ENCODE data around the gene CHMP4A. TPM values are rescaled to one million over a fixed set of nuclear protein-coding genes. Genes with fewer than 3 reads are reported as not detected.
A peak's percentile ranks its signal among the peaks of the same experiment; 100 is the strongest.

CHMP4A gene
- total RNA-seq, 1 experiment from 2014 or later, result 34.6 TPM

- Histone ChIP-seq H3K79me2 (ENCODE audit: insufficient read depth, low read length) (peaks cover 20% of the 10 kb centered on the region; the same call in 1 of the 2 replicates), H3K4me3 (replicated peaks in 1 of 2; ENCODE audit: low read depth in 1 of 2, low read length in 2 of 2) (no peak overlapping the region)
Measured at GRCh38 chr14:24240110-24240918, 27.0 kb upstream of the CHMP4A start.

GRCh38 chr14:24238527-24239037, 25.3 kb upstream of the CHMP4A start:
- no peak overlapping the region for H3K9ac ChIP-seq (ENCODE audit: low read length)
- ATAC-seq, result no peak
- no peaks in the 10 kb centered on the region for H3K9me2 ChIP-seq (ENCODE audit: insufficient read depth)
- H3K4me1 ChIP-seq (ENCODE audit: control insufficient read depth in 1 of 2, insufficient read depth in 2 of 2, low read length in 2 of 2), result peaks cover 12 to 41% of the 10 kb centered on the region in 2 experiments
- no peaks in the 10 kb centered on the region for H3K27me3 ChIP-seq (ENCODE audit: insufficient read depth, low read length)
- no peaks in the 10 kb centered on the region for H4K20me1 ChIP-seq (ENCODE audit: insufficient read depth)
- H2AFZ ChIP-seq (ENCODE audit: low read depth, low read length, poor library complexity, severe bottlenecking), result no peak overlapping the region
- intact Hi-C loops (cut with micrococcal nuclease), result no loop called here
- ChIA-PET POLR2A (interaction anchor here (1.1 kb wide), 1 partner anchor 33 kb away, joined by 3 read pairs; the partner anchor contains the start of gene RABGGTA), RAD21 (ENCODE audit: low non-redundant PET in 1 of 2, low total read pairs in 2 of 2, uncharacterized antibody in 2 of 2, unreplicated experiment in 2 of 2) (no interaction called here), CTCF (interaction anchor here (1.1 kb wide), 1 partner anchor 193 kb away, joined by 3 read pairs; no protein-coding TSS in a partner anchor)
- H3K4me3 ChIP-seq (replicated peaks in 1 of 2; ENCODE audit: low read depth in 1 of 2, low read length in 2 of 2), result no peak overlapping the region
- no peak overlapping the region for H3K4me2 ChIP-seq (ENCODE audit: low read length)
- H3K36me3 ChIP-seq (ENCODE audit: control insufficient read depth in 1 of 2, insufficient read depth in 2 of 2, low read length in 2 of 2), result peaks cover 45 to 59% of the 10 kb centered on the region in 2 experiments; a peak in 3 of 4 replicates
- no peak overlapping the region for H3K27ac ChIP-seq (ENCODE audit: low read depth, low read length)
- no peak for TF ChIP-seq ZNF274 (IDR thresholded peaks at IDR 0.05; ENCODE audit: low read depth, low read length)
- TF ChIP-seq SP1 (IDR thresholded peaks at IDR 0.05; ENCODE audit: low read depth), result no peak
- no peaks in the 10 kb centered on the region for H3K9me3 ChIP-seq (ENCODE audit: control insufficient read depth in 1 of 2, insufficient read depth in 1 of 2, low read depth in 1 of 2, low read length in 2 of 2)
- no TSS peak for BruUV-seq (replicated peaks)
- peaks cover 37% of the 10 kb centered on the region for H3K79me2 ChIP-seq (ENCODE audit: insufficient read depth, low read length)
- no peak for DNase-seq (ENCODE audit: low read depth, low spot score)

More at GRCh38 chr14:24240110-24240918, 27.0 kb upstream of the CHMP4A start:
- no peak overlapping the region for H3K27ac ChIP-seq (ENCODE audit: low read depth, low read length)
- ATAC-seq (no peak), DNase-seq (ENCODE audit: low read depth, low spot score) (no peak)
- no peaks in the 10 kb centered on the region for H3K9me3 ChIP-seq (ENCODE audit: control insufficient read depth in 1 of 2, insufficient read depth in 1 of 2, low read depth in 1 of 2, low read length in 2 of 2)
- H2AFZ ChIP-seq (ENCODE audit: low read depth, low read length, poor library complexity, severe bottlenecking), result no peak overlapping the region
- no peak for TF ChIP-seq EZH2 (IDR thresholded peaks at IDR 0.05)
- no peak for TF ChIP-seq ZFX (IDR thresholded peaks at IDR 0.05)
- no peak for TF ChIP-seq SP1 (IDR thresholded peaks at IDR 0.05; ENCODE audit: low read depth)
- TF ChIP-seq EZH2phosphoT487 (IDR thresholded peaks at IDR 0.05; ENCODE audit: borderline replicate concordance), result no peak
- peaks cover 11 to 40% of the 10 kb centered on the region in 2 experiments for H3K4me1 ChIP-seq (ENCODE audit: control insufficient read depth in 1 of 2, insufficient read depth in 2 of 2, low read length in 2 of 2)
- no TSS peak for BruUV-seq (replicated peaks)
- no peaks in the 10 kb centered on the region for H3K27me3 ChIP-seq (ENCODE audit: insufficient read depth, low read length)
- intact Hi-C loops (cut with micrococcal nuclease), result no loop called here
- no peaks in the 10 kb centered on the region for H3K9me2 ChIP-seq (ENCODE audit: insufficient read depth)
- CTCF ChIA-PET, result no interaction called here
- POLR2A ChIA-PET, result no interaction called here
- H4K20me1 ChIP-seq (ENCODE audit: insufficient read depth), result no peaks in the 10 kb centered on the region
- H3K9ac ChIP-seq (ENCODE audit: low read length), result peak overlapping the region; percentile 6; the same call in 1 of the 2 replicates
- H3K36me3 ChIP-seq (ENCODE audit: control insufficient read depth in 1 of 2, insufficient read depth in 2 of 2, low read length in 2 of 2), result peaks cover 45 to 52% of the 10 kb centered on the region in 2 experiments; a peak in 3 of 4 replicates
- no peak overlapping the region for H3K4me2 ChIP-seq (ENCODE audit: low read length)
- RAD21 ChIA-PET (ENCODE audit: low non-redundant PET in 1 of 2, low total read pairs in 2 of 2, uncharacterized antibody in 2 of 2, unreplicated experiment in 2 of 2), result no interaction called here

All from HCT116 (cell line).